HEK293 (cell line): ENCODE measurements around the gene TNFRSF21.

Experiments used
- ZNF146 ChIP-seq: fragments of 450-650 bp; formaldehyde crosslinking; IDR thresholded peaks from 2 replicates; pipeline ENCODE4 v1.5.1; 2016; ENCODE audit warnings: missing biosample characterization, missing genetic modification characterization
- ZNF785 ChIP-seq: fragments of 450-650 bp; formaldehyde crosslinking; IDR thresholded peaks from 2 replicates; pipeline ENCODE4 v1.5.1; 2016; ENCODE audit warnings: missing biosample characterization, missing genetic modification characterization
- TF ChIP-seq, protein P1 (sequence below): fragments of 450-650 bp; formaldehyde crosslinking; IDR thresholded peaks from 2 replicates; pipeline ENCODE4 v1.5.1; 2016; ENCODE audit warnings: missing biosample characterization, missing genetic modification characterization

DNA sequence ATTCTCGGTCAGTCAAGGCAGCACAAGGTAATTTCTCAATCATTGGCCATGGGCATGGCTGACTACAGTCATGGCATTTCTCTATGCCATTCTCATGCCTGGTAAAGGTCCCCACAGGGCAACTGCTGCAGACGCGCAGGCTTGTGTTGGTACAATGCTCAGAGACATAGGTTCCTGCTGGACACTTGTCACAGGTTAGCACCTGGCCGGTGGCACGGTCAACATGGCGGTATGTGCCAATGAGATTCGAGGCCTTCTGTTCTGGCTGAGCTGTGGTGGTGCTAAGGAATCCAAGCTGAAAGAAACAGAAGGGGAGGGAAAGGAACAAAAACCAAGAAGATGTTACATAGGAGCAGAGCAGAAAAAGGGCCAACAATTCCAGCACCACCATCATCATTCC lies 23.4 kb downstream of the TNFRSF21 start:
- TF ChIP-seq ZNF146 (no peak), ZNF785 (tag by site-specific recombination) (no peak)
- TF ChIP-seq, protein P1, sequence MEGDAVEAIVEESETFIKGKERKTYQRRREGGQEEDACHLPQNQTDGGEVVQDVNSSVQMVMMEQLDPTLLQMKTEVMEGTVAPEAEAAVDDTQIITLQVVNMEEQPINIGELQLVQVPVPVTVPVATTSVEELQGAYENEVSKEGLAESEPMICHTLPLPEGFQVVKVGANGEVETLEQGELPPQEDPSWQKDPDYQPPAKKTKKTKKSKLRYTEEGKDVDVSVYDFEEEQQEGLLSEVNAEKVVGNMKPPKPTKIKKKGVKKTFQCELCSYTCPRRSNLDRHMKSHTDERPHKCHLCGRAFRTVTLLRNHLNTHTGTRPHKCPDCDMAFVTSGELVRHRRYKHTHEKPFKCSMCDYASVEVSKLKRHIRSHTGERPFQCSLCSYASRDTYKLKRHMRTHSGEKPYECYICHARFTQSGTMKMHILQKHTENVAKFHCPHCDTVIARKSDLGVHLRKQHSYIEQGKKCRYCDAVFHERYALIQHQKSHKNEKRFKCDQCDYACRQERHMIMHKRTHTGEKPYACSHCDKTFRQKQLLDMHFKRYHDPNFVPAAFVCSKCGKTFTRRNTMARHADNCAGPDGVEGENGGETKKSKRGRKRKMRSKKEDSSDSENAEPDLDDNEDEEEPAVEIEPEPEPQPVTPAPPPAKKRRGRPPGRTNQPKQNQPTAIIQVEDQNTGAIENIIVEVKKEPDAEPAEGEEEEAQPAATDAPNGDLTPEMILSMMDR (tag by site-specific recombination): no peak
